22Rv1 (cell line): ENCODE results near the gene LAMA2.

Experiments
- CTCF ChIP-seq: fragments of 450-650 bp; IDR thresholded peaks from 2 replicates; pipeline ENCODE4 v1.5.1; 2017; ENCODE audit warnings: mild to moderate bottlenecking
- ZFX ChIP-seq: fragments of 450-650 bp; IDR thresholded peaks from 2 replicates; pipeline ENCODE4 v1.6.1; 2017; ENCODE audit warnings: antibody characterized with exemption, borderline replicate concordance

GRCh38 chr6:129507846-129508245, 624.9 kb downstream of the LAMA2 start:
- no peak for TF ChIP-seq CTCF
- TF ChIP-seq ZFX, result no peak
